Vagina (tissue), 2 donors: Measurements from ENCODE around the gene ARMC9. TPM values are rescaled to one million over a fixed set of nuclear protein-coding genes. Genes with fewer than 3 reads are reported as not detected.

Experiments used
- DNase-seq, 2 donors: peaks; one replicate each; pipeline ENCODE4 v3.0.0-alpha.2; 2017; ENCODE audit errors: extremely low spot score in 2 of 2
- H3K27ac ChIP-seq: fragments of 200-600 bp; sonication (generic); one replicate; pipeline ENCODE4 v1.5.1; 2019
- H3K27me3 ChIP-seq: fragments of 200-600 bp; sonication (generic); one replicate; pipeline ENCODE4 v1.5.1; 2019
- H3K36me3 ChIP-seq, 2 donors: fragments of 200-600 bp; sonication (generic); one replicate each; pipeline ENCODE4 v1.5.1; 2017 to 2019
- H3K4me1 ChIP-seq: fragments of 200-600 bp; sonication (generic); one replicate; pipeline ENCODE4 v1.5.1; 2019
- H3K4me3 ChIP-seq, 2 donors: fragments of 200-600 bp; sonication (generic); 1 replicate in 1 of 2; 2 replicates in 1 of 2; pipeline ENCODE4 v1.5.1; 2016 to 2019
- H3K9me3 ChIP-seq: fragments of 200-600 bp; sonication (generic); one replicate; pipeline ENCODE4 v1.5.1; 2019
- POLR2A ChIP-seq, 2 donors: fragments of 450-650 bp; IDR thresholded peaks; one replicate each; pipeline ENCODE4 v1.6.1; 2017; ENCODE audit warnings: antibody characterized with exemption in 2 of 2, mild to moderate bottlenecking in 2 of 2, moderate library complexity in 2 of 2
- POLR2AphosphoS5 ChIP-seq, 2 donors: sonication (generic); formaldehyde crosslinking; IDR thresholded peaks; one replicate each; pipeline ENCODE4 v1.9.0; 2017; ENCODE audit warnings: antibody characterized with exemption in 2 of 2, mild to moderate bottlenecking in 2 of 2, low read depth in 1 of 2; ENCODE audit not compliant: insufficient read depth in 1 of 2
- intact Hi-C: fragments of 100-400 bp; cut with DNase I; formaldehyde crosslinking; loops from one replicate; pipeline ENCODE4 v1.15.1; 2023
- total RNA-seq: library from RNA; depleted of rRNA; stranded (reverse); fragments of >200 nt; gene quantifications from one replicate; pipeline ENCODE4 v1.2.3, GENCODE V29; 2016
- TF ChIP-seq, protein P1 (sequence below), 3 experiments: fragments of 450-650 bp in 2 of 3; fragments of 200-600 bp in 1 of 3; sonication (generic) in 1 of 3; IDR thresholded peaks; one replicate each; pipeline ENCODE4 v1.5.1; 2017 to 2019; ENCODE audit warnings: antibody characterized with exemption in 3 of 3, mild to moderate bottlenecking in 2 of 3, moderate library complexity in 2 of 3

ARMC9 gene
- total RNA-seq, 1 donor from 2014 or later, result 16.0 TPM

GRCh38 chr2:231188506-231189170 lies 9.8 kb upstream of the ARMC9 start:
- Histone ChIP-seq H3K36me3 (no peaks in the 10 kb centered on the region), H3K4me3 (no peak overlapping the region), H3K27me3 (no peaks in the 10 kb centered on the region), H3K9me3 (no peaks in the 10 kb centered on the region), H3K27ac (peak overlapping the region; percentile 96), H3K4me1 (peaks cover 37% of the 10 kb centered on the region)
- TF ChIP-seq POLR2AphosphoS5 (IDR thresholded peaks at IDR 0.05; ENCODE audit: insufficient read depth in 1 of 2, low read depth in 1 of 2), result no peak
- TF ChIP-seq, protein P1, sequence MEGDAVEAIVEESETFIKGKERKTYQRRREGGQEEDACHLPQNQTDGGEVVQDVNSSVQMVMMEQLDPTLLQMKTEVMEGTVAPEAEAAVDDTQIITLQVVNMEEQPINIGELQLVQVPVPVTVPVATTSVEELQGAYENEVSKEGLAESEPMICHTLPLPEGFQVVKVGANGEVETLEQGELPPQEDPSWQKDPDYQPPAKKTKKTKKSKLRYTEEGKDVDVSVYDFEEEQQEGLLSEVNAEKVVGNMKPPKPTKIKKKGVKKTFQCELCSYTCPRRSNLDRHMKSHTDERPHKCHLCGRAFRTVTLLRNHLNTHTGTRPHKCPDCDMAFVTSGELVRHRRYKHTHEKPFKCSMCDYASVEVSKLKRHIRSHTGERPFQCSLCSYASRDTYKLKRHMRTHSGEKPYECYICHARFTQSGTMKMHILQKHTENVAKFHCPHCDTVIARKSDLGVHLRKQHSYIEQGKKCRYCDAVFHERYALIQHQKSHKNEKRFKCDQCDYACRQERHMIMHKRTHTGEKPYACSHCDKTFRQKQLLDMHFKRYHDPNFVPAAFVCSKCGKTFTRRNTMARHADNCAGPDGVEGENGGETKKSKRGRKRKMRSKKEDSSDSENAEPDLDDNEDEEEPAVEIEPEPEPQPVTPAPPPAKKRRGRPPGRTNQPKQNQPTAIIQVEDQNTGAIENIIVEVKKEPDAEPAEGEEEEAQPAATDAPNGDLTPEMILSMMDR (IDR thresholded peaks at IDR 0.05), result no peak
- no peak for TF ChIP-seq POLR2A (IDR thresholded peaks at IDR 0.05)
- intact Hi-C loops, result no loop called here
- DNase-seq, result no peak

DNA sequence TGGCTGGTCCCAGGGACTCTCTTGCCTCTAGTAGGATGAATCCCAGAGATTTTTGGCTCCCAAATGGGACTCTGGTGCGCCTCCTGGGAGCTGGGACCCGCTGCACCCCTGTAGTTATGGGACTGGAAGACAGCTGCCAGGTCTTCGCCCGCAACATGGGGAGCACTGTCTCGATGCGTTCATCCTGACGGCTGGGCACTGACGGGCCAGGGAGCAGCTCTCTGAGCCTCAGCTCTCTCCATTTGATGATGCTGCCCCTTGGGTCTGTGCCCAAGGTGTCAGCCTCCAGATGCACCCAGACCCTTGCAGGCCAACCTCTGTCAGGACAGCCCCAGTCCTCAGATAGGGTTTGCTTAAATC lies 9.3 kb upstream of the ARMC9 start:
- DNase-seq, result no peak
- H3K4me1 ChIP-seq, result peaks cover 37% of the 10 kb centered on the region

DNA sequence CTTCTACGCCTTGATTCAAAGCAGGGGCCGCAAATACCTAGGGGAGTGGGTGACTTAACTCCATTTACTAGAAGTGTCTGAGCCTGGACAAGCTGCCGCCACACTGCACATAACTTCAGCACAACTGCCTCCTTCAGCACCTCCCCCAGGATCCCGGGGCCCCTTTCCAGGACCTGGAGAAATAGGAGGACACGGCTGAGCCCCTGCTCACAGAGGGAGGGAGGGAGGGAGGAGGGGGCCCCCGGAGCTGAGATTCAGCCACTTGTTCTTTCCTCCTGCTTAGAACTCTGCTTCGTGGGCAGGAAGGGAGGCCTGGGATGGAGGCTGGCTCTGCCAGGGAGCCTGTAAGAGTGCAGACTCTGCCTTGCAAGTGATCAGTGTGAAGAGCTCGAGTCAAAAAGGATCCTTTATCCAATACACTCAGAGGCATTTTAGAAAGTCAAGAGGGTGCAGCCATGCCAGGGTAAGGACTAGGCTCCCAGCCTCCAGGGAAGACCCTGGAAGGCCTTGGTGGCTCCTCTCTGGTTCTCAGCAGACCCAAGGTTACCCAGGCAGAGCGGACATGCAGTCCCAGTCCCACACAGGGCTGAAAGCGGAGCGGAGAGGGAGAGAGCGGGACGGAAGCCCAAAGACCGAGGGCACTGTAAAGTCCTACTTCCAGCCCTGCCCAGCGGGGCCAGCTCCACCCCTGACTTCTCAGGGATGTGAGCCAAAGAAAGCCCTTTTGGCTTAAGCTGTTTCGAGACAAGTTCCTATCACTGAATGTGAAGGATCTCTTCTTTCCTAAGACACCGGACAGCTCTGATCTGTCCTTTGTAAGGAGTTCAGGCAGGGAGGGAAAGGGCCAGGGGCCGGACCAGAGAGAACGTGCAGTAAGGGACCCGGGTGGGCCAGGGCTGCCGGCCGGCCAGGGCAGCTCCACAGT lies 8.6 kb upstream of the ARMC9 start:
- peak overlapping the region; percentile 33 to 41 for H3K4me3 ChIP-seq
- no peak for TF ChIP-seq POLR2AphosphoS5 (IDR thresholded peaks at IDR 0.05; ENCODE audit: insufficient read depth in 1 of 2, low read depth in 1 of 2)
- TF ChIP-seq POLR2A (IDR thresholded peaks at IDR 0.05), result no peak
- TF ChIP-seq, protein P1 (IDR thresholded peaks at IDR 0.05), result no peak
- peak in 1 of 2 donors; percentile 81 for DNase-seq
- peak overlapping the region; percentile 96 for H3K27ac ChIP-seq
- H3K27me3 ChIP-seq, result no peaks in the 10 kb centered on the region
- no peaks in the 10 kb centered on the region for H3K36me3 ChIP-seq
- H3K9me3 ChIP-seq, result no peaks in the 10 kb centered on the region
- peaks cover 37% of the 10 kb centered on the region for H3K4me1 ChIP-seq
- intact Hi-C loops, result loop anchor here (2.0 kb wide), 1 partner anchor 85 kb away; no protein-coding TSS in a partner anchor

More for the DNA sequence above, 9.3 kb upstream of the ARMC9 start:
- TF ChIP-seq, protein P1 (IDR thresholded peaks at IDR 0.05), result no peak
- no peak for TF ChIP-seq POLR2AphosphoS5 (IDR thresholded peaks at IDR 0.05; ENCODE audit: insufficient read depth in 1 of 2, low read depth in 1 of 2)
- TF ChIP-seq POLR2A (IDR thresholded peaks at IDR 0.05), result no peak
- Histone ChIP-seq H3K4me3 (no peak overlapping the region), H3K27me3 (no peaks in the 10 kb centered on the region), H3K9me3 (no peaks in the 10 kb centered on the region), H3K36me3 (no peaks in the 10 kb centered on the region), H3K27ac (peak overlapping the region; percentile 96)
- intact Hi-C loops, result no loop called here

DNA sequence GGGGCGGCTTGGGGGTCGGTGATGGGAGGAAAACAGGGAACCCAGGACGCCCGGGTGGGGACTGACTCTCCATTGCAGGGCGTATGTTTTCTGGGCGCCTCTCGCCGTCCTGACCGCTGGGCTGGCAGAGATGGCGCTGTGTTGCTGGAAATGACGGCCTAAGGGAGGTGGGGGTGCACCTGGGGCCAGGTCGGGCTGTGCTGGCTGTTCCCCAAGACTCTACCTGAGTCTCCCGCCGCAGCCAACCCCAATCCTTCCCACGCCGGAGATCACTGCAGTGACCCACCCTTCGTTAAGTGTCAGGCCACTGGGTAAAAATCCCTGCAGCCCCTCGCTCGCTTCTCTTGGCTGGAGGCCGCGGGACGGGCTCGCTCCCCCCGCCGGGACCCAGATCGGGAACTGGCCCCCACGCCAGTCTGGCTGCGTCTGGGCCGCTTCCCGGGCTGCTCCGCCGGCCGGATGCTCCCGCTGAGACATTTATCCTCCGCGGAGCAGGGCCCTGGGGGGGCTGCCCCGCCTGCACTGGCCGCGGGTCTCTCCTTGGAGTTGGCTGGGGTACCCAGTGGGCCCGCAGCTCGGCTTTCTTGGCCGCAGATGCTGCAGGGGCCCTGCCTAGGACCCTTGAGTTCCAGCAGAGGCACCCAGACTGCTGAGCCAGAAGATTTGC lies 7.8 kb upstream of the ARMC9 start:
- peaks cover 31% of the 10 kb centered on the region for H3K4me1 ChIP-seq
- no peak for DNase-seq
- H3K9me3 ChIP-seq, result no peaks in the 10 kb centered on the region
- H3K27me3 ChIP-seq, result no peaks in the 10 kb centered on the region
- TF ChIP-seq POLR2AphosphoS5 (IDR thresholded peaks at IDR 0.05; ENCODE audit: insufficient read depth in 1 of 2, low read depth in 1 of 2), result peak in 1 of 2 donors; percentile 80
- TF ChIP-seq, protein P1 (IDR thresholded peaks at IDR 0.05), result no peak
- H3K36me3 ChIP-seq, result no peaks in the 10 kb centered on the region
- peak overlapping the region; percentile 96 for H3K27ac ChIP-seq
- H3K4me3 ChIP-seq, result peak overlapping the region; percentile 33 to 41
- intact Hi-C loops, result loop anchor here (2.0 kb wide), 1 partner anchor 86 kb away; no protein-coding TSS in a partner anchor
